NCI-H128 (cell line): Measurements from ENCODE around the gene USP49.
"Not testable (repeated sequence)": the region's sequence is repeated elsewhere in the genome, so short reads cannot be mapped to it uniquely, and the experiment has no call there.

Experiments used
- DNase-seq: peaks from one replicate; lab custom pipeline; 2025; ENCODE audit not compliant: unreplicated experiment; lab: John Stamatoyannopoulos, UW

Gene USP49

DNA sequence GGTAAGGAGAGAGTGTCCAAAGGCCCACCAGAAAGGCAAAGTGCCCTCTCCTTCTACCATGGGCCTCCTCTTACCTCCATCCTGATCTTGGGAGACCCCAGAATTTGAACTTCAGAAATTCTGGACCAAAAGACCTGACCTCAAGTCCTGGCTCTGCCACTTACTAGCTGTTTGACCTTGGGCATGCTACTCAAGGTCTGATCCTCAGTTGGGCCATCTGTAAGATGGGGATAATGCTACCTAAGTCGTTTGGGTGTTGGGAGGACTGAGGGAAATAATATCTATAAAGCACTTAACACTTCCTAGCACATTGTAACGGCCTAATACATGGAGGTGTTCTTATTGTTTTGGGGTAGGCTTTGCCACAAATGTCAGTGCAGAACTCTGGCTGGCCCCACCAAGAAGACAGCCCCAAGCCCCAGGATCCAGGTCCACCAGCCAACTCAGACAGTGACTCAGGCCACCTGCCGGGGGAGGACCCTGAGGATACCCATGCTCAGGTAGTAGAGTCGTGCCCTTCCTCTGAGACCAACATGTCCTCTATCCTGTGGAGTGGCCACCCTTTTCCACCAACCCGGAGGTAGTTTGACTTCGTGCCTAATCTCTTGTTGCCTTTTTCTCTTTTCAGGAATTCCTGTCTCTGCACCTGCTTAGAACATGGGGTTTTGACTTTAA lies 111.9 kb downstream of the USP49 start:
- no peak for DNase-seq

DNA sequence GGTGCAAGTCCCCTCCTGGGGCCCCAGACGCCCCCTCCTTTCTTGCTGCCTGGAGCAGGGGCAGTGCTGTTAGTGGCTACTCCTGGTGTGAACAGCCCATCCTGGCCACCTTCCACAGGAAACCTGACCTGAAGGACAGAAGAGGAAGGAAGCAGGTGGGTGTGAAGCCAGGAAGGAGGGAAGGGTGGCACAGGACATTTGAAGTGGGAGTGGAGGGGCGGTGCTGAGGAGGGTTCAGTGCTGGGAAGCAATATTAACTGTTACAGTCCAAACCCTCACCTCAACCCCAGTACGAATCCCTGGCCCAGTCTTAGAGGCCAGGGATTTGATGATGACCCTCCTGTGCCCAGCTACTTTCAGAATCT lies 113.8 kb downstream of the USP49 start:
- no peak for DNase-seq

DNA sequence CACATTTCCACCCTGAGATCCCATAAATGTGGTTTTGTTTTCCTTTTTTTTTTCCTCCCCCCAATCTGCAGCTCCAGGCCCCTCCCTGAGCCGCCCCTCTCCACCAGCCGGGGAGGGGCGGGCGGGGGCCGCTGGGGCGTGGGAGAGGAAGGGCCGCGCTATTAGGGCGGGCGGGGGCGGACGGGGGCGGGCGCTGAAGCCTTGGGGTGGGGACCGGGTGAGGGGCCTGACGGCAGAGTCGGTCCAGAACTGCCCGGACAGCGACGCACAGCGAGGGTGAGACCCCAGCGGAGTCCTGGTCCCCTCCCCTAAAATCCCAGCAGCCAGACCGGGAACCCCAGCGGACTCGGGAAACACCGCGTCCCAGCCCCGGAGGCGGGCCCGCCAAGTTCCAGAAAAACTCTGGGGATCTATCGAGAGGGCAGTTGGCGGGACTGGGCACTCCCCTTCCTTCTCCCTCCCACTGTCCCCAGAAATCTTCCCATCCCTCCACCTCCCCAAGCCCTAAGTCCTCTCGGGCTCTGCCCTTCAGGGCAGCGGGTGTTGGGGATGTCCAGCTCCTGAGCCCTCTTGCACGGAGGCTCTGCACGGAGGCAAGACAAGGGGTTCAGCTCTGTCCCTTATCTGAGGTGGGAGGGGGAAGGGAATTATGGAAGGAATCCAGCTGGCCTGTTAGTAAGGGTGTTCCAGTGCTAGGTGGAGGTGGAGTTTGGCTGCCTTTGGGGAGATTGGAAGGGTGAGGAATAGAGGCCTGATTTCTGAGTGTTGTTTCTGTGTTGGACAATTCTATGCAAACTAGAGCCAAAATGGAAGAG lies 114.4 kb downstream of the USP49 start, which contains the start of gene PRICKLE4:
TSS of gene PRICKLE4 (plus strand) at position 232 of the 815 bp plus-strand sequence. CDS start 2,692 bp downstream, outside the sequence.
- no peak for DNase-seq

DNA sequence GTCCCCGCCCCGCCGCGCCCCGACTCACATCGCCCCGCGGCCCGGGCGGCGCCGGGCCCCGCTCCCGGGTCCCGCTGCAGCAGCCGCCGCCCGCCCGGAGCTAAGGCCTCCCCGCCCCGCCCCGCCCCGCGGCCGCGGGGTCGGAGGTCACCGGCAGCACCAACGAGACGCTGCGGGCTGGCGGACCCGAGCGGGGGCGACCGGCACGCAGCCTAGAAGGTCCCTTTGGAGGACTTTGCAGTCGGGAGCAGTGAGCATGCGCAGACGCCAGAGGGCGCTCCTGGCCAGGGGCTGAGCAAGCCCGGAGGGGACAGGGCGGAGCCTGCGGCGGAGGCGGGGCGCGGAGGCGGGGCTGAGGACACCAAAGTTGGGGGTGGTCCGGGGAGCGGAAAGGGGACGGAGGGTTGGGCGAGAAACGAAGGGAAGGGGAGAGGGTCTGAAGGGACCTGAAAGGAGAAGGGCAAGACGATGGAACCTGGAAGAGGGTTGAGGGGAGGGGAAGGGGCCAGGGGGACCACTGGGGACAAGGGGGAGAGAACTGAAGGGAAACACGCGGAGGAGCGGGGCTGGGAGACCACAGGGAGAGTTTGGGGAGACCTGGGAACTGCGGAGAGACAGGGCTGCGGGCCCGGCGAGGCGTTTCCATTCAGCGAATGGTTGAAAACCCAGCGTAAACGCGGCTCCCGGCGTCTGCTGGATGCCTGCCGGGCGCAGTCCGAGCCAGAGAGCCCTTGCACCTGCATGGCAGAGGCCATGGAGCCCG lies 115.2 kb downstream of the USP49 start, which contains the start of gene FRS3:
TSS of gene FRS3 (minus strand) at position 113 of the 763 bp plus-strand sequence. CDS start 2,913 bp downstream, outside the sequence.
- peak; percentile 92 for DNase-seq

DNA sequence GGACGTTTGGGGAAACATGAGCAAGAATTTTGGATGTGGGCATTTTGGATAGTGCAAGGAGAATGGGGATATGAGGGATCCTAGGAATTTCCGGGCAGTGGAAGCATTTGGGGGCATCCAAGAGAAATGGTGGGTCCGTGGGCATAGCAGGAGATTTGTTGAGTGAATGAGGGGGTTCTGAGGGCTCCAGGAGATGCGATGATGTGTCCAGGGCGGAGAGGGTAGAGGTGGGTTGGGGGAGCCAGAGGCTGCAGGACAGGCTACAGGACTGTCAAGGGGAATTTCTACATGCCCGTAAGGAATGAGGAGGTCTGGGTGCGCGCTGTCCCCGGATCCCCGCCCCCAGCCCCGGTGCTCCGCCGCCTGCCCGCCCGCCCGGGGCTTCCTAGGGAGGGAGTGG lies 115.8 kb downstream of the USP49 start:
- DNase-seq = no peak

DNA sequence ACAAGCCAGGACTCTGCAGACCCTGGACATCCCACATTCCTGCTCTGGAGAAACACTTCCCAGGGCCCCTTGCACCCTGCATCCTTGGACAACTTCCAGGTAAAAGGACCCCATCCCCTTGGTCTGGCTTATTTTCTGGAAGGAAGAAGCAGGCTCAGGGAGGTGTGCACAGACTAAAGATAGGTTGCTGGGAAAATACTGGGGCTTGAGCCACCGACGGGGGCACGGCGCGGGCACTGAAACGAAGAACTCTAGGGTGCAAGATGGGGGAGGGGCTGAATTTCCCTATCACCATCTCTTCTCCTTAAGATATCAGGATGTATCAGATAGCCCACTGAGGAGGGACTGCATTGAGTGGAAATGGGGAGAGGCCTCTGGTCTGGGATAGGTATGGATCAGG lies 116.3 kb downstream of the USP49 start:
- DNase-seq = no peak

DNA sequence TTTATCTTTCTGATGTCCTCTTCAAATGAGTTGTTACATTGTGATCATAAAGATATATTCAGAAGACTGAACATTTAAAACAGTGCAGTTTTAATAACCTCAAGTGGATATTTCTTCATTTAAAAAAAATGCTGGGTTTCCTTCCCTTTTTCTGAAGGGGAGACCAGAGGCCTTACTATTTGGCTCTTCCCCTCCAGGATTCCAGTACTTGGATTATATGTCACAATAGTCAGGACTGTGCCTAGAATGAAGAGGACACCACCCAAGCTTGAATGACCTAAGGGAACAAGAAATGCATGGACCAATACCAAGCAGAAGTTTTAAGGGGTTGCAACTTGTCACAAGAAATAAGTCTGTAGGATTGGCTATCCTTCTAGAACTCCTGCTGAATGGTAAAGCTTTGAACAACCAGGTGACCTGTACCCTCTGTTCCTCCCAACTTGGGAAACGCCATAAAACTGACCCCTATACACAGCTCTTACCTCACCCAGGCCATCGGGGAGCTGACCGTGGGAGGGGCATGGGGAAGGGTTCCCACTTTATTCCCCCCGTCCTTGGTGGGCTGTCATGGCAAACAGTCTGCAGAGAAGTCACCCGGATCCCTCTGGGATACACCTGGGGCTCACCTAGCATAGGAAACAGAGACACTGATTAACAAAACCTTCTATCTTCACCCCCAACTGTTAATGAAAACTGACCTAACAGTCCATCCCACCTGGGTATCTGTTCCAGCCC lies 117.5 kb downstream of the USP49 start:
- DNase-seq = no peak

DNA sequence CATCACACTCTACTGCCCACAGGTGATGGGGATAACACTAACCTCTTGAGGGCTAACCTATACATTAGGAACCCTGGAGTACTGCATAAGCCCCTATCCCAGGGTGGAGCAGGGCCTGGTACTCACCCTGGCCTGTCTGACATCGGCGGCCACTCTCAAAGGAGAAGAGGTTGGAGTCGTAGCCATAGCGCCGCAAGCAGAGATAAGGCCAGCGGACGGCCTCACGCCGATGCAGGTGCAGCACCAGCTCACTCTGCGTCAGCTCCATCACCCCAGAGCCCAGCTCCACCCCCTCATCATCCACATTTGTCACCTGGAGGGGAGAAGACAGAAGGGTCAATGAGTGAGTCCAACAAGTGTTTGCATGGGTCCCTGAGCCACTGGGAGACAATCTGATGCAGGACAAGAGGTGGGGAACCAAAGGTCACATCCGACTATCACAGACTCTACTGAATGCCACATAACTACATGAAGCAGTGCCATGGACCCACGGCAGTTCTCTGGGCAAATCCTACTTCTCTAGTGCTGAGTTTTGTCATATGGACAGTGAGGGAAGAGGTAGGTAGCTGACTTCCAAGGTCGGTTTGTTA lies 119.8 kb downstream of the USP49 start:
- no peak for DNase-seq

DNA sequence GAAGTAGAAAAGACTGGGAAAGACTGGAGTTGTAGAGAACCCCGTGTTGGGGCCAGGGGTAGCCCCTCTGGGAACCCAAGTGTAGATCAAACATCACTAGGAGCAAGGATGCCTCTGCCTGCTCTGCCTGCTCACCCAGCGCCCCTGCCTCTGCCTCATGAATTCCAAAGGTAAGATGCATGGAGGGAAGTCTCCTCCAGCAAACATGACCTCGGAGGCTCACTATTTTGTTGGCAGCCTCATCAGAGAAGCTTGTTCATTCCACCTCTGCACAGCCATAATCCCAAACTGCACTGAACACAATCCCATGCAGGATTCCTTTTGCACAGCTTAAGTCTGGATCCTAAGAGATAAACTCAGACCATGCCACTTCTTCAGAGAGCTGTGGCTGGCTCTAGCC lies 120.3 kb downstream of the USP49 start:
- DNase-seq = no peak

DNA sequence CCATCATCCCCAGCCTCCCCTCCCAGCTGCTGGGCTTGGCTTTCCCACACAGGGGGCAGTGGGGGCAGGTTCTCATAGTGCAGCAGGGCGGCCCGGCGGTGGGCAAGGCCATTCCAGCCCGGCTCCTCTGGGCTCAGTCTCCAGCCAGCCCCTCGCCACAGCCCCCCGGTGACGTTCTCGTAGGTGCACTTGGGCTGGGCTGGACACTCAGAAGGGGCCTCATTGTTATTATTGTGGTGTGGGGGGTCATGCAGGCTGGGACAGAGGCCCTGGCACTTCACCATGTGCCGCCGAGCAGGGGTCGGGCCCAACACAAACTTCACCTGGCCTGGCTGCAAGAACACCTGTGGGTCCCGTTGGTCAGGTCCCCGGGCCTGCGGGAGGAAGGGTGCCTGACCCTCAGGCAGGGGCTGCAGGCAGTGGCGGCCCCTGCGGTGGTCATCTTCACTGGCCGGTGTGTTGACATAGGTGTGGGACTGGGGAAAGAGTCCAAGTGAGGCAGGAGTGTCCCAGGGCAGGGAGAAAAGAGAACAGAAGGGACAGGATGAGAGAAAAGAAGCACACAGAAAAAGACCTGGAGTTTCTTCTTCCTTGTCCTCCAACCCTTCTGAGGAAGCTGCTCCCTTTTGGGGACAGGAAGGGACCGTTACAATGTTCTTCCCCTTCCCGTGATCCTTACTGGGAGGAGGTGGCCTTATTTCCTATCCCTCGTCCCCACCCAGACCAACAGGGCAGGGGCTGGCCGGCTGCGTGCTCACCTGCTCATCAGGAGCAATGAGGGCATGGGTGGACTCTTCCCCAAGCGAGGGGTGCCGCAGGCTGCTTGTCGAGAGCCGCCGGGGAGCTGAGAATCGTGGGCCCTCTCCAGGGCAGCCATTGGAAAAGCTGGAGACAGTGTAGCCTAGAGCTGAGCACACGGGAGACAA lies 123.9 kb downstream of the USP49 start:
- no peak for DNase-seq

DNA sequence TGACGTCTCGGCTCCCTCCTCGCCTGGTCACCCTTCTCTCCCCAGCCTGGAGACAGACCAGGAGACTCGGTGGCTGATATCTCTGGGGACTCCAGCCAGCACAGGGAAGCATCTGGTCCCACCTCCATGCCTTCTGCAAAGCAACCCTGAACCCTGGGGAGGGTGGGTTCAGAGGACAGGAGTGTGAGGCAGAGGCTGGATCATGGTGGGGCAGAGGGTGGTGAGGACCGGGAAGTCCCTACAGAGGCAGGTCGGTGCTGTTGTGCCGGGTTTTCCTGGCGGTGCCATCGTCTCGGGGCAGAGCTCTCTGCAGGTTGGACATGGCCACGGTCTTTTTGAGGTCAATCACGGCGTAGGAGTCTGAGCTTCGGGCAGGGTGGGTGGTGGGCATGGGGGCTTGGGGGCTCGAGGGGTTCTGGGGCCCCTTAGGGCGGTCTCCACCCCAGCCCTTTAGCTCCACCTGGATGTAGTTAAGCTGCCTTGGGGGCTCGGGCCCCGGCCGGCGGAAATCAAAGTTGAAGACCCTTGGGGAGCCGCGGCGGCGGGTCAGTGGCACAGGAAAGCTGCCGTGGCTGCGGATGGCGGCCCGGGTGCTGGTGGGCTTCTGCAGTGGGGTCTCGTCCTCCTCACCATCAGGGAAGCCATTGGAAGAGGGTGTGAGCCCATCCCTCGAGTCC lies 124.7 kb downstream of the USP49 start:
- no peak for DNase-seq

DNA sequence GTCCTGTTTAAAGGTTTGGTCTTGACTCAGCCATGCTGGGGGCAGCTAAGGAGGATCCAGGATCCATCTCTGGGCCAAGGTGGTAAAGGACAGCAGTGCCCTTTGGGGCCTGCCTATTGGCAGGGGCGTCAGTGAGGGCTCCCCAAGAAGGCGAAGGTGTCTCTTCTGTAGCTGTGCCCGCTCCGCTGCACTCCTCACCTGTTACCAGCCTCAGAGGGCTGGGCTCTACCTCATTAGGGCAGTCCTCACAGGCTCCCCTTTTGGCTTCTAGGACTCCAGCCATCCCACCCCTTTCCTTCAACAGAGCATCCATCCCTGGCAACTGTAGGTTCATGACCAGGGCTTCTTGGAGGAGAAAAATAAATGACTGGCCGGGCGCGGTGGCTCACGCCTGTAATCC lies 125.8 kb downstream of the USP49 start:
- no peak for DNase-seq

DNA sequence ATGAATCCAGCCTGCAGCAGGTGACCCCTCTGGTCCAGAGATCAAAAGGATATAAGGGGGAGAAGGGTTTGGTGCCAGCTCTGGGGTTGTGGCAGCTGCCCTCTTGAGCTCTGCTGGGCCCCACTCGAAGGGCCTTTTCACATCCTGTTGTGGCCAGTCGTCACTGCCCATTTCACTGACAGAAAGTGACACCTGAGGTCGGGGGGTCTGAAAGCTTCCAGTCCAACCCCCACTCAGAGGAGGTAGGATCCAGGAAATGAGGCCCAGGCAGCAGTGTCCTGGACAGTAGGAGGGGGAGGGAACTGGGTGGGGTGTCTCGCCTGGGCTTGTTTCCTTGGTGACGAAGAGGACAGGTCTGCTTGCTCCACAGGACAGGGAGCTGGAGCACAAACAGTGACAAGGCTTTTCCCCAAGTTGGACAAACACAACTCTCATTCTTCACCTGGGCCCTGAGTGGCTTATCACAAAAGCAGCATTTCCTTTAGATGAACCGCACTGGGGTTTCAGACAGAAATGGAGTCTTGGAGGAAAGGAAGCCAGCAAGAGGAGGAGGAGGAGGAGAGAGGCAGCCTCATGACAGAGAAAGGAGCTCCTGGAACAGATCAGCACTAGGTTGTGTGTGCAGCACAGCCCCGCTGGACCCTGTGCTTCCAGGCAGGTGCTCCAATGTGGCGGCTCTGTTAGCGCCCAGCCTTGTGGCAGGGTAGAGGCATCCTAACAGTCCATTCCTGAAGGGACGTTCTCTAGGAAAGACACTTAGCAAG lies 126.4 kb downstream of the USP49 start:
- DNase-seq = no peak

DNA sequence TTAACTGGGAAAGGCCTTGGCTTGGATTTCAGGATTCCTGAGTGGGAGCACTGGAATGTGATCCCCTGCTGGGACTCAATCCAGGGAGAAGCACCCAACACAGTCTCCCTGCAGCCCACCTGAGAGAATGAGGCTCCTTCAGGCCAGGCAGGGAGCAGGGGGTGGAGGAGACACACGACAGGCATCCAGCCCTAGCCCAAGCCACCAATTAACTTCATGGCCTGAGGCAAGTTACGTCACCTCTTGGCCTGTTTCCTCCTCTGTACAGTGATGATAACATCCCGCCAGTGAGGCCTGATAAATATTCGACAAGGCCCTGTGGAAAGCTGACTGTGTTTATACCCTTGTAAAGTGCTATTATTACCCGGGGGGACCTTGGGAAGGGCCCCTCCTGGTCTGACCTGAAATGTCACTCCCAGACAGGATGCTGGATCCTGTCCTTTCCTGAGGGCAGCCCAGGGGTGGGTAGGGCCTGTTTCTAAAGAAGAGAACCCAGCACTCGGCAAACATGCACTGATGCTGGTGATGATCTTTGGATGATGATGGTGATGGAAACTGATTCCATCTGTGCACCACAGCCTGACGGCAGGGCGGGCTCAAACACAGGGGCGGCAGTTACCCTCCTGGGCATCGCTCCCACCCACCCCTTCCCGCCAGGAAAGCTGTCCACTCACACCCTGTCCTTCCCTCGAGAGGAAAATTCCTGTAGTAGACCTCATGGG lies 127.9 kb downstream of the USP49 start:
- DNase-seq = no peak

DNA sequence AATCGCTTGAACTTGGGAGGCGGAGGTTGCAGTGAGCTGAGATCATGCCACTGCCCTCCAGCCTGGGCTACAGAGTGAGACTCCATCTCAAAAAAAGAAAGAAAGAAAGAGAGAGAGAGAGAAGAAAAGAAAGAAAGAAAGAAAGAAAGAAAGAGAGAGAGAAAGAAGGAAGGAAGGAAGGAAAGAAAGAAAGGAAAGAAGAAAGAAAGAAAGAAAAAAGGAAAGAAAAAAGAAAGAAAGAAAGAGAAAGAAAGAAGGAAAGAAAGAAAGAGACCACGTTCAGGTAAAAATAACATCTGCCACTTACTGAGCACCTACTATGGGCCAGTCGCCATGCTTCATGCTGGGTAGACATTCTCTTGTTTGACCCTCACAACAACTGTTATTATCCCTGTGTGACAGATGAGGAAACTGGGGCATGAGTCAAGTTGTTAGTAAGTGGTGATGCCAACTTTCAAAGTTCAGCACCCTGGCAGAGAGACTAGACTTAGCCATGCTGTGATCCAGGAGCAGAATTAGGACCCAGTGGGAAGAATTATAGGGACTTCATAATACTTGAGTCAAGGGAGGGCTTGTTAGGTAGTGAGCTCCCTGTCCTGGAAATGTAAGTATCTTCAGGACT lies 129.0 kb downstream of the USP49 start:
- DNase-seq = not testable (repeated sequence)

DNA sequence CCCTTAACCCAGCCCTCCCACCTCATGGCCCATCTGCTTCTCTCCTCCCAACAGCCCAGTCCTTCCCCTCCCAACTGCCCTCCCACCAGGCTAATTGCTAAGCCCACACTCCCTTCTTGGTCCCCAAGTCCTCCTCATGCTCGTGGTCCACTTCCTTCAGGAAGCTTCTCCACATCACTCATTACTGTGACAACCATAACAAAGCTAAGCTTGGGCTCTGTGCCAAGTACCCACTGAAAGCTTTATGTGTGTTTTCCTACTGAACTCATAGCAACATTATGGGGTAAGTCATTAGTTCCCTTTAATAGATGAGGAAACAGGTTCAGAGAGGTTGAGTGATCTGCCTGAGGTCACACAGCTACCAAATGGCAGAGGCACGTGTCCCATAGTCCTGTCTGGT lies 131.7 kb downstream of the USP49 start:
- DNase-seq = no peak

DNA sequence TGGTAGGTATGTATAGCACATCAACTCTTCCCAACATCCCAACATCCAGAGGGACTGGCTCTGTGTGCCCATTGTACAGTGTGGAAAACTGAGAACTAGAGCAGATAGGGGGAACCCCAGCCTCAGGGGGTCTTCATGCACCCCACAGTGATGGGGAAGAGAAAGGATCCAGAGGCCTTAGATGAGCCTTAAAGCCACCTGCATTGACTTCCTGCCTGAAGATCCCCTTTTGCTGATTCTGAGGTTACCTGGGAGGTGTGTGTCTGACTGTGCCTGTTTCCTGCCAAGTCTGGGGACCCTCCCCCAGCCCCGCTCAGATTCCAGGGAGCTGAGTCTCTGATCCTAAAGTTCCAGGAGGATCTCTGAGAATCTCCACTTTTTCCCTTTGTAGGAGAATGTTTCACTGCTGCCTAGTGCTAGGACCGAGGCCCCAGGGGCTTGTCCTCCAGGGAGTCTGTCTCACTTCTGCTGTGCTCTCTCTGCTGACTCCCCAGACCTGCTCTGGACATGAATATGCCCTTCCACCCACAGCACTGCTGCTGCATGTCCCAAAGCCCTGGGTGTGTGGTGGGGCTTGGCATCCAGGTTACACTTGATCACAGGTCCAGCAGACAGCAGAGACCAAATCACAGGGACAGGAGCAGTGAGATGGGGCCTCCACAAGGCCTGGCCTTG lies 135.1 kb downstream of the USP49 start:
- no peak for DNase-seq
